Fibroblast of lung (primary cell): ENCODE results near the gene IFT81.

Experiments used
- CTCF ChIP-seq, 2 donors: IDR thresholded peaks in 1 of 2; conservative IDR thresholded peaks in 1 of 2; 1 replicate in 1 of 2; 2 replicates in 1 of 2; pipeline ENCODE4 v1.5.1; 2011 to 2012; ENCODE audit warnings: low read length in 2 of 2, control low read depth in 1 of 2, inconsistent platforms in 1 of 2, low read depth in 1 of 2, mild to moderate bottlenecking in 1 of 2
- EZH2 ChIP-seq: IDR thresholded peaks from 2 replicates; pipeline ENCODE4 v1.5.1; 2012; ENCODE audit warnings: low read length, control low read depth, mild to moderate bottlenecking; ENCODE audit errors: missing control alignments

- no peak for TF ChIP-seq CTCF (conservative IDR thresholded peaks at IDR 0.05 in 1 of 2, IDR thresholded peaks at IDR 0.05 in 1 of 2; ENCODE audit: low read depth in 1 of 2, low read length in 2 of 2)
- no peak for TF ChIP-seq EZH2
These were observed 44.4 kb upstream of the IFT81 start for GRCh38 chr12:110079477-110080400.
